ENCODE results near the gene CRISP2. TPM values are rescaled to one million over a fixed set of nuclear protein-coding genes. Genes with fewer than 3 reads are reported as not detected.

CRISP2 gene
- total RNA-seq, result not detected in 3 replicates
- long read RNA-seq, result 0 reads

- no peak for TF ChIP-seq CTCF (IDR thresholded peaks at IDR 0.05)
- peak; percentile 68 for DNase-seq (ENCODE audit: low spot score)
- Mint-ChIP-seq H3K4me1 (ENCODE audit: low read depth) (no peaks in the 10 kb centered on the region), H3K27ac (ENCODE audit: unreplicated experiment) (no peak within 1 kb of the TSS), H3K4me3 (ENCODE audit: unreplicated experiment) (no peak within 1 kb of the TSS), H3K9me3 (ENCODE audit: low read depth) (peaks cover 12% of the 10 kb centered on the region), H3K36me3 (ENCODE audit: low read depth) (no peaks in the 10 kb centered on the region), H3K27me3 (ENCODE audit: low read depth) (no peaks in the 10 kb centered on the region)
These were observed at the start of gene CRISP2 for GRCh38 chr6:49713346-49713745. TSS of gene CRISP2 (minus strand) at chr6:49713543. CDS start at chr6:49709196, 4,347 bp downstream.

- Mint-ChIP-seq H3K27ac (ENCODE audit: unreplicated experiment) (no peak within 1 kb of the TSS), H3K27me3 (ENCODE audit: low read depth) (peaks cover 11% of the 10 kb centered on the region), H3K9me3 (ENCODE audit: low read depth) (no peaks in the 10 kb centered on the region), H3K4me3 (ENCODE audit: unreplicated experiment) (no peak within 1 kb of the TSS), H3K4me1 (ENCODE audit: low read depth) (no peaks in the 10 kb centered on the region), H3K36me3 (ENCODE audit: low read depth) (no peaks in the 10 kb centered on the region)
- no peak for DNase-seq (ENCODE audit: low spot score)
- no peak for TF ChIP-seq CTCF (IDR thresholded peaks at IDR 0.05)
These were observed 30.9 kb upstream of the CRISP2 start, which contains the start of gene CRISP3 for GRCh38 chr6:49744259-49744658. TSS of gene CRISP3 (minus strand) at chr6:49744388. CDS start at chr6:49744367, 21 bp downstream.

GRCh38 chr6:49743429-49743828 is 30.1 kb upstream of the CRISP2 start:
- Mint-ChIP-seq H3K36me3 (ENCODE audit: low read depth) (no peaks in the 10 kb centered on the region), H3K27me3 (ENCODE audit: low read depth) (peaks cover 14% of the 10 kb centered on the region), H3K9me3 (ENCODE audit: low read depth) (no peaks in the 10 kb centered on the region), H3K27ac (ENCODE audit: unreplicated experiment) (no peak overlapping the region), H3K4me1 (ENCODE audit: low read depth) (no peaks in the 10 kb centered on the region), H3K4me3 (ENCODE audit: unreplicated experiment) (no peak overlapping the region)
- TF ChIP-seq CTCF (IDR thresholded peaks at IDR 0.05), result no peak
- DNase-seq (ENCODE audit: low spot score), result no peak

GRCh38 chr6:49739423-49739822 is 26.1 kb upstream of the CRISP2 start:
- no peak for TF ChIP-seq CTCF (IDR thresholded peaks at IDR 0.05)
- Mint-ChIP-seq H3K27me3 (ENCODE audit: low read depth) (peaks cover 19% of the 10 kb centered on the region), H3K36me3 (ENCODE audit: low read depth) (no peaks in the 10 kb centered on the region), H3K4me3 (ENCODE audit: unreplicated experiment) (no peak overlapping the region), H3K27ac (ENCODE audit: unreplicated experiment) (no peak overlapping the region), H3K9me3 (ENCODE audit: low read depth) (no peaks in the 10 kb centered on the region), H3K4me1 (ENCODE audit: low read depth) (no peaks in the 10 kb centered on the region)
- no peak for DNase-seq (ENCODE audit: low spot score)

- no peak overlapping the region for H3K4me3 Mint-ChIP-seq (ENCODE audit: unreplicated experiment)
- no peaks in the 10 kb centered on the region for H3K9me3 Mint-ChIP-seq (ENCODE audit: low read depth)
- TF ChIP-seq CTCF (IDR thresholded peaks at IDR 0.05), result no peak
- peaks cover 22% of the 10 kb centered on the region for H3K27me3 Mint-ChIP-seq (ENCODE audit: low read depth)
- no peak overlapping the region for H3K27ac Mint-ChIP-seq (ENCODE audit: unreplicated experiment)
- H3K4me1 Mint-ChIP-seq (ENCODE audit: low read depth), result no peaks in the 10 kb centered on the region
- no peak for DNase-seq (ENCODE audit: low spot score)
- no peaks in the 10 kb centered on the region for H3K36me3 Mint-ChIP-seq (ENCODE audit: low read depth)
These were observed 22.7 kb upstream of the CRISP2 start for GRCh38 chr6:49736017-49736508.

Data from chondrocyte (in vitro differentiated cells).